PC-9 (cell line): ENCODE results near the gene CLDN14. TPM values are rescaled to one million over a fixed set of nuclear protein-coding genes. Genes with fewer than 3 reads are reported as not detected.

Experiments
- BruUV-seq: library from RNA; stranded (reverse); fragments of 400-500 nt; replicated peaks from 2 replicates; lab custom pipeline; 2021; lab: Mats Ljungman, UMichigan
- CTCF ChIA-PET: fragments of 300-600 bp; sonication (Branson Sonifier 250); formaldehyde crosslinking; loops from one replicate; lab custom pipeline; 2022; ENCODE audit warnings: antibody characterized with exemption; lab: Charles Lee
- POLR2A ChIA-PET: fragments of 300-600 bp; sonication (Branson Sonifier 250); formaldehyde crosslinking; loops from one replicate; lab custom pipeline; 2022; ENCODE audit warnings: antibody characterized with exemption; ENCODE audit not compliant: unreplicated experiment; lab: Charles Lee
- DNase-seq, 2 experiments: peaks; one replicate each; pipeline versions ENCODE4 v3.0.0 to v3.0.0-alpha.2; 2015 to 2022; ENCODE audit warnings: mixed read lengths in 1 of 2
- H2AFZ ChIP-seq: fragments of 200-600 bp; sonication (generic); 2 replicates; pipeline ENCODE4 v1.8.1; 2017; ENCODE audit warnings: antibody characterized with exemption
- H3F3A ChIP-seq: fragments of 200-600 bp; sonication (generic); 2 replicates; pipeline ENCODE4 v1.8.1; 2017; ENCODE audit warnings: antibody characterized with exemption, mild to moderate bottlenecking, low read depth; ENCODE audit not compliant: insufficient read depth
- H3K27ac ChIP-seq: fragments of 200-600 bp; sonication (generic); 2 replicates; pipeline ENCODE4 v1.6.1; 2016; ENCODE audit warnings: mixed run types
- H3K27me3 ChIP-seq: fragments of 200-600 bp; sonication (generic); 2 replicates; pipeline ENCODE4 v1.6.1; 2016; ENCODE audit warnings: low read depth, mixed run types; ENCODE audit not compliant: insufficient read depth
- H3K36me3 ChIP-seq: fragments of 200-600 bp; sonication (generic); 2 replicates; pipeline ENCODE4 v1.6.1; 2016; ENCODE audit warnings: low read depth, mixed run types
- H3K4me1 ChIP-seq: fragments of 200-600 bp; sonication (generic); replicated peaks from 2 replicates; pipeline ENCODE4 v1.6.1; 2016; ENCODE audit warnings: mixed run types; ENCODE audit not compliant: insufficient read depth
- H3K4me2 ChIP-seq: fragments of 200-600 bp; sonication (generic); 2 replicates; pipeline ENCODE4 v1.6.1; 2017; ENCODE audit warnings: mixed run types
- H3K4me3 ChIP-seq: fragments of 200-600 bp; sonication (generic); 2 replicates; pipeline ENCODE4 v1.6.1; 2016; ENCODE audit warnings: mixed run types
- H3K79me2 ChIP-seq: fragments of 200-600 bp; sonication (generic); 2 replicates; pipeline ENCODE4 v1.6.1; 2017; ENCODE audit warnings: low read depth, mixed run types
- H3K9me2 ChIP-seq: fragments of 200-600 bp; sonication (generic); 2 replicates; pipeline ENCODE4 v1.8.1; 2017; ENCODE audit warnings: mild to moderate bottlenecking; ENCODE audit not compliant: insufficient read depth
- H3K9me3 ChIP-seq: fragments of 200-600 bp; sonication (generic); 2 replicates; pipeline ENCODE4 v1.8.1; 2016; ENCODE audit warnings: low read depth; ENCODE audit not compliant: insufficient read depth
- H4K20me1 ChIP-seq: fragments of 200-600 bp; sonication (generic); 2 replicates; pipeline ENCODE4 v1.8.1; 2017; ENCODE audit not compliant: insufficient read depth
- CTCF ChIP-seq: fragments of 200-600 bp; sonication (generic); conservative IDR thresholded peaks from 2 replicates; pipeline ENCODE4 v1.6.1; 2017; ENCODE audit warnings: mixed run types, antibody characterized with exemption, mild to moderate bottlenecking, moderate library complexity
- EZH2 ChIP-seq: fragments of 200-600 bp; sonication (generic); IDR thresholded peaks from 2 replicates; pipeline ENCODE4 v1.8.0; 2017; ENCODE audit warnings: antibody characterized with exemption, low read depth
- intact Hi-C: fragments of 100-400 bp; cut with micrococcal nuclease; formaldehyde crosslinking; loops from one replicate; pipeline ENCODE4 v1.10.0; 2022; ENCODE audit not compliant: unreplicated experiment
- total RNA-seq: library from RNA; stranded (reverse); gene quantifications from 2 replicates; pipeline ENCODE4 v1.2.3, GENCODE V29; 2021

CLDN14 gene
- total RNA-seq, 1 experiment from 2014 or later: not detected

DNA sequence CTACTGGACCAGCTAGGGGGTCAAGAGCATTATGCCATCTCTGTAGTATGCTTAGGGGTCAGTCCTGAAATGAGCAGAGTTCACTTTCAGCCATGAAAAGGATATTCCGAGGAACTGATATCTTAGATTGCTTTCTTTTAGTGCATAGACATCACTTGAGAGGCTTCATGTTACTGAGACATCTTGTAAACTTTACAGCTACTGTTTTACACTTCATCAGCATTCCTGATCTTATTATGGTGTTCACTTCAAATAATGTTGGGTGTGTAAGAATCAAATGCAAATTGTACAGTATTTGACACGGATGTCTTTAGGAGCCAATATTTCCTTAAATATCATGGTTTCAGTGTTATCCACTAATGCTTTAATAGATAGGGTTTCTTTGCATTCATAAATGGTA is 22.4 kb upstream of the CLDN14 start:
- Histone ChIP-seq H3K36me3 (no peaks in the 10 kb centered on the region), H3K4me2 (no peak overlapping the region), H3K9me2 (no peaks in the 10 kb centered on the region), H3K27ac (no peak overlapping the region), H3K27me3 (no peaks in the 10 kb centered on the region), H4K20me1 (no peaks in the 10 kb centered on the region), H3K4me1 (no peaks in the 10 kb centered on the region), H3K9me3 (no peaks in the 10 kb centered on the region), H3K4me3 (no peak overlapping the region), H3F3A (no peaks in the 10 kb centered on the region), H2AFZ (no peak overlapping the region), H3K79me2 (no peaks in the 10 kb centered on the region)
- no peak for DNase-seq
- BruUV-seq: no TSS peak
- intact Hi-C loops: loop anchor here (5.0 to 10.0 kb wide), 3 partner anchors 80 to 352 kb away; no protein-coding TSS in a partner anchor
- POLR2A ChIA-PET: interaction anchor here (0.6 kb wide), 1 partner anchor 446 kb away, joined by 3 read pairs; no protein-coding TSS in a partner anchor
- CTCF ChIA-PET: no interaction called here
- TF ChIP-seq CTCF (no peak), EZH2 (no peak)

- DNase-seq: no peak
- Histone ChIP-seq H3K27me3 (no peaks in the 10 kb centered on the region), H3K4me3 (no peak overlapping the region), H3K36me3 (no peaks in the 10 kb centered on the region), H3K79me2 (no peaks in the 10 kb centered on the region), H3K4me2 (no peak overlapping the region), H3K9me2 (no peaks in the 10 kb centered on the region), H3K9me3 (no peaks in the 10 kb centered on the region), H3K4me1 (no peaks in the 10 kb centered on the region), H3F3A (no peaks in the 10 kb centered on the region), H3K27ac (no peak overlapping the region), H4K20me1 (no peaks in the 10 kb centered on the region), H2AFZ (no peak overlapping the region)
- intact Hi-C loops: loop anchor here (5.0 to 10.0 kb wide), 3 partner anchors 79 to 353 kb away; no protein-coding TSS in a partner anchor
- BruUV-seq: no TSS peak
- POLR2A ChIA-PET: interaction anchor here (0.7 kb wide), 1 partner anchor 1850 kb away, joined by 4 read pairs; no protein-coding TSS in a partner anchor
- CTCF ChIA-PET: no interaction called here
- TF ChIP-seq CTCF (no peak), EZH2 (no peak)
These were observed 21.6 kb upstream of the CLDN14 start for GRCh38 chr21:36501589-36501892.

- no peaks in the 10 kb centered on the region for H3K9me2 ChIP-seq
- no peaks in the 10 kb centered on the region for H3K79me2 ChIP-seq
- no peaks in the 10 kb centered on the region for H3K4me1 ChIP-seq
- intact Hi-C loops: loop anchor here (5.0 to 10.0 kb wide), 3 partner anchors 78 to 355 kb away; no protein-coding TSS in a partner anchor
- no peak overlapping the region for H3K4me2 ChIP-seq
- ChIA-PET POLR2A (no interaction called here), CTCF (no interaction called here)
- no peak overlapping the region for H3K27ac ChIP-seq
- no peak for DNase-seq
- no peaks in the 10 kb centered on the region for H3K36me3 ChIP-seq
- no TSS peak for BruUV-seq
- H3K4me3 ChIP-seq: no peak overlapping the region
- H3K27me3 ChIP-seq: no peaks in the 10 kb centered on the region
- no peaks in the 10 kb centered on the region for H4K20me1 ChIP-seq
- TF ChIP-seq EZH2 (no peak), CTCF (no peak)
- H3F3A ChIP-seq: no peaks in the 10 kb centered on the region
- no peak overlapping the region for H2AFZ ChIP-seq
- no peaks in the 10 kb centered on the region for H3K9me3 ChIP-seq
These were observed 19.9 kb upstream of the CLDN14 start for GRCh38 chr21:36499578-36500471.
